ENCODE results near the gene APOE.

DNA sequence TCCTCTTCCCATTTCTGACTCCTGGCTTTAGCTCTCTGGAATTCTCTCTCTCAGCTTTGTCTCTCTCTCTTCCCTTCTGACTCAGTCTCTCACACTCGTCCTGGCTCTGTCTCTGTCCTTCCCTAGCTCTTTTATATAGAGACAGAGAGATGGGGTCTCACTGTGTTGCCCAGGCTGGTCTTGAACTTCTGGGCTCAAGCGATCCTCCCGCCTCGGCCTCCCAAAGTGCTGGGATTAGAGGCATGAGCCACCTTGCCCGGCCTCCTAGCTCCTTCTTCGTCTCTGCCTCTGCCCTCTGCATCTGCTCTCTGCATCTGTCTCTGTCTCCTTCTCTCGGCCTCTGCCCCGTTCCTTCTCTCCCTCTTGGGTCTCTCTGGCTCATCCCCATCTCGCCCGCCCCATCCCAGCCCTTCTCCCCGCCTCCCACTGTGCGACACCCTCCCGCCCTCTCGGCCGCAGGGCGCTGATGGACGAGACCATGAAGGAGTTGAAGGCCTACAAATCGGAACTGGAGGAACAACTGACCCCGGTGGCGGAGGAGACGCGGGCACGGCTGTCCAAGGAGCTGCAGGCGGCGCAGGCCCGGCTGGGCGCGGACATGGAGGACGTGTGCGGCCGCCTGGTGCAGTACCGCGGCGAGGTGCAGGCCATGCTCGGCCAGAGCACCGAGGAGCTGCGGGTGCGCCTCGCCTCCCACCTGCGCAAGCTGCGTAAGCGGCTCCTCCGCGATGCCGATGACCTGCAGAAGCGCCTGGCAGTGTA is 2.7 kb downstream of the APOE start:
- TF ChIP-seq, protein P1, sequence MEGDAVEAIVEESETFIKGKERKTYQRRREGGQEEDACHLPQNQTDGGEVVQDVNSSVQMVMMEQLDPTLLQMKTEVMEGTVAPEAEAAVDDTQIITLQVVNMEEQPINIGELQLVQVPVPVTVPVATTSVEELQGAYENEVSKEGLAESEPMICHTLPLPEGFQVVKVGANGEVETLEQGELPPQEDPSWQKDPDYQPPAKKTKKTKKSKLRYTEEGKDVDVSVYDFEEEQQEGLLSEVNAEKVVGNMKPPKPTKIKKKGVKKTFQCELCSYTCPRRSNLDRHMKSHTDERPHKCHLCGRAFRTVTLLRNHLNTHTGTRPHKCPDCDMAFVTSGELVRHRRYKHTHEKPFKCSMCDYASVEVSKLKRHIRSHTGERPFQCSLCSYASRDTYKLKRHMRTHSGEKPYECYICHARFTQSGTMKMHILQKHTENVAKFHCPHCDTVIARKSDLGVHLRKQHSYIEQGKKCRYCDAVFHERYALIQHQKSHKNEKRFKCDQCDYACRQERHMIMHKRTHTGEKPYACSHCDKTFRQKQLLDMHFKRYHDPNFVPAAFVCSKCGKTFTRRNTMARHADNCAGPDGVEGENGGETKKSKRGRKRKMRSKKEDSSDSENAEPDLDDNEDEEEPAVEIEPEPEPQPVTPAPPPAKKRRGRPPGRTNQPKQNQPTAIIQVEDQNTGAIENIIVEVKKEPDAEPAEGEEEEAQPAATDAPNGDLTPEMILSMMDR (IDR thresholded peaks at IDR 0.05) = no peak
- no peak for TF ChIP-seq POLR2A (IDR thresholded peaks at IDR 0.05)

Data from esophagus squamous epithelium (tissue), 4 donors.